ENCODE measurements around the gene PCNX3.
A peak's percentile ranks its signal among the peaks of the same experiment; 100 is the strongest.

Gene PCNX3

GRCh38 chr11:65609229-65609628 is 6.3 kb upstream of the PCNX3 start:
- peaks cover 14% of the 10 kb centered on the region for H3K36me3 ChIP-seq (ENCODE audit: control insufficient read depth, insufficient read depth, low read length)
- H3K9ac ChIP-seq (ENCODE audit: low read depth, low read length): no peak overlapping the region
- H3K4me1 ChIP-seq (ENCODE audit: control insufficient read depth, insufficient read depth, low read length): no peaks in the 10 kb centered on the region
- H3K9me3 ChIP-seq (ENCODE audit: control insufficient read depth, insufficient read depth, low read length): no peaks in the 10 kb centered on the region
- H3K27me3 ChIP-seq (ENCODE audit: control insufficient read depth, insufficient read depth, low read length): peaks cover 2% of the 10 kb centered on the region
- no peak overlapping the region for H3K4me3 ChIP-seq (ENCODE audit: low read depth, low read length)

DNA sequence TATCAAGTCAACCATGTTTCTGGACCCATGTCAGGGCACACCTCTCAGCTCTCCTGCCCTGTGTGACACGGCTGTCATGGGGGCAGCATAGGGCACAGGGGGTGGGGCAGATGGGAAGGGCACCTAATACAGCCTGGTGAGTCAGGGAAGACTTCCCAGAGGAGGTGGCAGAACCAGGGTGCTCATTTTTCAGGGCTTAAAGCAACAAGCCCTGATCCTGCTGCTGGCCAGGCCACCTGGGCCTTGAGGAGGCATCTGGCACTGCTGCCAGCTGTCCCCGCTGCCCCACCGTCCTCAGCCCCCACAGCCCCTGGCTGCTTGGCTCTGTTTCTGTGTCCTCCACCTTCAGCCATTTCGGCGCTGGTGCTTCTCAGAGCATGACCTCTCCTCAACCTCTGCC is 5.9 kb upstream of the PCNX3 start:
- Histone ChIP-seq H3K4me1 (ENCODE audit: control insufficient read depth, insufficient read depth, low read length) (no peaks in the 10 kb centered on the region), H3K4me3 (ENCODE audit: low read depth, low read length) (no peak overlapping the region), H3K9ac (ENCODE audit: low read depth, low read length) (no peak overlapping the region), H3K36me3 (ENCODE audit: control insufficient read depth, insufficient read depth, low read length) (peaks cover 14% of the 10 kb centered on the region), H3K9me3 (ENCODE audit: control insufficient read depth, insufficient read depth, low read length) (no peaks in the 10 kb centered on the region), H3K27me3 (ENCODE audit: control insufficient read depth, insufficient read depth, low read length) (peaks cover 2% of the 10 kb centered on the region)

- Histone ChIP-seq H3K4me3 (ENCODE audit: low read depth, low read length) (no peak overlapping the region), H3K27me3 (ENCODE audit: control insufficient read depth, insufficient read depth, low read length) (peaks cover 2% of the 10 kb centered on the region), H3K4me1 (ENCODE audit: control insufficient read depth, insufficient read depth, low read length) (no peaks in the 10 kb centered on the region), H3K36me3 (ENCODE audit: control insufficient read depth, insufficient read depth, low read length) (peaks cover 11% of the 10 kb centered on the region), H3K9ac (ENCODE audit: low read depth, low read length) (no peak overlapping the region), H3K9me3 (ENCODE audit: control insufficient read depth, insufficient read depth, low read length) (no peaks in the 10 kb centered on the region)
Measured at GRCh38 chr11:65610404-65610803, 5.2 kb upstream of the PCNX3 start.

- peaks cover 2% of the 10 kb centered on the region for H3K27me3 ChIP-seq (ENCODE audit: control insufficient read depth, insufficient read depth, low read length)
- no peaks in the 10 kb centered on the region for H3K9me3 ChIP-seq (ENCODE audit: control insufficient read depth, insufficient read depth, low read length)
- H3K9ac ChIP-seq (ENCODE audit: low read depth, low read length): peak overlapping the region; percentile 0
- H3K4me1 ChIP-seq (ENCODE audit: control insufficient read depth, insufficient read depth, low read length): no peaks in the 10 kb centered on the region
- H3K4me3 ChIP-seq (ENCODE audit: low read depth, low read length): no peak overlapping the region
- H3K36me3 ChIP-seq (ENCODE audit: control insufficient read depth, insufficient read depth, low read length): peaks cover 4% of the 10 kb centered on the region
Measured at GRCh38 chr11:65611028-65611757, 4.4 kb upstream of the PCNX3 start.

- H3K9ac ChIP-seq (ENCODE audit: low read depth, low read length): peak overlapping the region; percentile 0
- H3K4me1 ChIP-seq (ENCODE audit: control insufficient read depth, insufficient read depth, low read length): no peaks in the 10 kb centered on the region
- H3K36me3 ChIP-seq (ENCODE audit: control insufficient read depth, insufficient read depth, low read length): peaks cover 4% of the 10 kb centered on the region
- no peak overlapping the region for H3K4me3 ChIP-seq (ENCODE audit: low read depth, low read length)
- H3K9me3 ChIP-seq (ENCODE audit: control insufficient read depth, insufficient read depth, low read length): no peaks in the 10 kb centered on the region
- peaks cover 2% of the 10 kb centered on the region for H3K27me3 ChIP-seq (ENCODE audit: control insufficient read depth, insufficient read depth, low read length)
Measured at GRCh38 chr11:65611758-65612603, 3.6 kb upstream of the PCNX3 start.

GRCh38 chr11:65612691-65613090 is 2.9 kb upstream of the PCNX3 start:
- Histone ChIP-seq H3K27me3 (ENCODE audit: control insufficient read depth, insufficient read depth, low read length) (peaks cover 2% of the 10 kb centered on the region), H3K4me1 (ENCODE audit: control insufficient read depth, insufficient read depth, low read length) (no peaks in the 10 kb centered on the region), H3K36me3 (ENCODE audit: control insufficient read depth, insufficient read depth, low read length) (peaks cover 8% of the 10 kb centered on the region), H3K4me3 (ENCODE audit: low read depth, low read length) (no peak overlapping the region), H3K9me3 (ENCODE audit: control insufficient read depth, insufficient read depth, low read length) (no peaks in the 10 kb centered on the region), H3K9ac (ENCODE audit: low read depth, low read length) (no peak overlapping the region)

DNA sequence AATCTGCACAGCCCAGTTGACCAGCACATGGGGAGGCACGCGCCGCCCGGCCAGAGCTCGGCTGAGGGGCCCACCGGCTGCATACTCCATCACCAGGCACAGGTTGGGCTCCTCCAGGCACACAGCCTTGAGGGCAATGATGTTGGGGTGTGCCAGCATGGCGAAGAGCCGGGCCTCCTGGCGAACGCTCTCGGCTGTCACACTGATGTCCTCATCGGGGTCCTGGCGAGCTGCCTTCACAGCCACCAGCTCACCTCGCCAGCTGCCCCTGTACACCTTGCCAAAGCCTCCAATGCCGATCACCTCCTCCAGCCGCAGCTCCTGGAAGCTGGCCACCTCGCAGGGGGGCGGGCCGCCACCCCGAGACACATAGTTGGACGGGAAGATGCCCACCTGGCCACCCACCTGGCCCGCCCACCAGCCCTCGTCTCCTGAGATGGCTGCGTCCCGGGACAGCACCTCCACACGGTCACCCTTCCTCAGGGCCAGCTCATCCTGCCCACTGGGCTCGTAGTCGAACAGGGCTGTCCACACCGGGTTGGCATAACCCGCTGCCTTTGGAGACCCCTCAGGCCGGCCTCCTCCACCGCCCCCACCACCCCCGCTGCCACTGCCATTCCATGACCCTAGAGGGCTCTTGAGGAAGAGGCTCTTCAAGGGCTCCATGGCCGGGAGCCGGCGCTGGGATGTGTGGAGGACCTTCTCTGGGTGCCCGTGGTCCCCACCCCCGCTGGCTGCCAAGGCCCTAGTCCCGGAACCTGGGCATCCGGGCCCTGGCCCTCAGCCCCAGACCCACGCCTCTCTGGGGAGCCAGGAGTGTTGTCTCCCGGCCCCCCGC is 2.3 kb upstream of the PCNX3 start:
- peak overlapping the region; percentile 47 for H3K9ac ChIP-seq (ENCODE audit: low read depth, low read length)
- H3K9me3 ChIP-seq (ENCODE audit: control insufficient read depth, insufficient read depth, low read length): no peaks in the 10 kb centered on the region
- H3K27me3 ChIP-seq (ENCODE audit: control insufficient read depth, insufficient read depth, low read length): no peaks in the 10 kb centered on the region
- H3K4me1 ChIP-seq (ENCODE audit: control insufficient read depth, insufficient read depth, low read length): no peaks in the 10 kb centered on the region
- peaks cover 14% of the 10 kb centered on the region for H3K36me3 ChIP-seq (ENCODE audit: control insufficient read depth, insufficient read depth, low read length)
- peak overlapping the region; percentile 87 for H3K4me3 ChIP-seq (ENCODE audit: low read depth, low read length)

- Histone ChIP-seq H3K9ac (ENCODE audit: low read depth, low read length) (peak overlapping the region; percentile 76), H3K36me3 (ENCODE audit: control insufficient read depth, insufficient read depth, low read length) (peaks cover 37% of the 10 kb centered on the region), H3K4me3 (ENCODE audit: low read depth, low read length) (peak overlapping the region; percentile 84), H3K27me3 (ENCODE audit: control insufficient read depth, insufficient read depth, low read length) (no peaks in the 10 kb centered on the region), H3K4me1 (ENCODE audit: control insufficient read depth, insufficient read depth, low read length) (no peaks in the 10 kb centered on the region), H3K9me3 (ENCODE audit: control insufficient read depth, insufficient read depth, low read length) (no peaks in the 10 kb centered on the region)
Measured at GRCh38 chr11:65615950-65616574, 486 bp downstream of the PCNX3 start.

- H3K9ac ChIP-seq (ENCODE audit: low read depth, low read length): peak overlapping the region; percentile 54
- H3K9me3 ChIP-seq (ENCODE audit: control insufficient read depth, insufficient read depth, low read length): no peaks in the 10 kb centered on the region
- H3K4me1 ChIP-seq (ENCODE audit: control insufficient read depth, insufficient read depth, low read length): no peaks in the 10 kb centered on the region
- no peaks in the 10 kb centered on the region for H3K27me3 ChIP-seq (ENCODE audit: control insufficient read depth, insufficient read depth, low read length)
- peak overlapping the region; percentile 84 for H3K4me3 ChIP-seq (ENCODE audit: low read depth, low read length)
- H3K36me3 ChIP-seq (ENCODE audit: control insufficient read depth, insufficient read depth, low read length): peaks cover 37% of the 10 kb centered on the region
Measured at GRCh38 chr11:65616575-65617001, 1.0 kb downstream of the PCNX3 start.

DNA sequence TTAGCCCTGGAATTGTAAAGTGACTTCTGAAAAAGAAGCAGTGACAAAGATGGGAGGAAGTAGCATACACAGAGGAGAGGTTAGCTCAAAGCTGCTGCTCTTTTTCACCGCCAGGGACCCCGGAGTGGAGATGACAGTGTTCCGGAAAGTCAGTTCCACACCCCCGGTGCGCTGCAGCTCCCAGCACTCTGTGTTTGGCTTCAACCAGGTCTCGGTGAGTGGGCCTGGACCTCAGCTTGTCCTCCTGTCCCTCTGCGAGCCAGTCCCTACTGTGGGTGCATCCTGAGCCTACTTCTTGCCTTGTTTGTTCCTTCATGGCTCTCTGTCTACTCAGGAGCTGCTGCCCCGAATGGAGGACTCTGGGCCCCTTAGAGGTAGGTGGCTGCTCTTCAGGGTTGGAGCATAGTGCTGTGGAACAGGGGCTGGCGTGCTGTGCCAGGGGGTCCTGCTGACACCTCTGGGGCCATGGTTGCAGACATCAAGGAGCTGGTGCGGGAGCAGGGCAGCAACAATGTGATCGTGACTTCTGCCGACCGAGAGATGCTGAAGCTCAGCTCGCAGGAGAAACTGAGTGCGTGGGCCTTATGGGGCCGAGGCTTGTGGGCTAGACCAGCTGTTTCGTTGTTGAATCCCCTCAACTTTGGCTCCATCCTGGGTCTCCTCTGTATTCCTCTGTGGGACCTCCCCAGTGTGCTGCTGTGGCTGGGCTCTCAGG is 1.7 kb downstream of the PCNX3 start:
- Histone ChIP-seq H3K27me3 (ENCODE audit: control insufficient read depth, insufficient read depth, low read length) (no peaks in the 10 kb centered on the region), H3K4me3 (ENCODE audit: low read depth, low read length) (peak overlapping the region; percentile 84), H3K9ac (ENCODE audit: low read depth, low read length) (peak overlapping the region; percentile 54), H3K9me3 (ENCODE audit: control insufficient read depth, insufficient read depth, low read length) (no peaks in the 10 kb centered on the region), H3K4me1 (ENCODE audit: control insufficient read depth, insufficient read depth, low read length) (no peaks in the 10 kb centered on the region), H3K36me3 (ENCODE audit: control insufficient read depth, insufficient read depth, low read length) (peaks cover 41% of the 10 kb centered on the region)

Measured in iPS-15b (cell line).